ENCODE data around the gene CD2AP. TPM values are rescaled to one million over a fixed set of nuclear protein-coding genes. Genes with fewer than 3 reads are reported as not detected.

CD2AP gene
- total RNA-seq, 1 experiment from 2014 or later: 41.8 TPM

- Histone ChIP-seq H3K4me3 (ENCODE audit: low read depth in 2 of 2, low read length in 2 of 2) (no peak overlapping the region), H3K27me3 (ENCODE audit: control insufficient read depth, insufficient read depth, low read length) (no peaks in the 10 kb centered on the region), H3K27ac (ENCODE audit: low read length) (no peak overlapping the region), H3K9me3 (ENCODE audit: control insufficient read depth, insufficient read depth, low read depth, low read length) (no peaks in the 10 kb centered on the region), H3K4me1 (ENCODE audit: control insufficient read depth, insufficient read depth, low read length) (no peaks in the 10 kb centered on the region), H3K36me3 (ENCODE audit: control insufficient read depth, insufficient read depth, low read length) (no peaks in the 10 kb centered on the region)
- ATAC-seq: no peak
- BruUV-seq (replicated peaks): no TSS peak
- intact Hi-C loops (cut with micrococcal nuclease; ENCODE audit: unreplicated experiment): no loop called here
- TF ChIP-seq REST (IDR thresholded peaks at IDR 0.05; ENCODE audit: insufficient read depth in 1 of 2, low read depth in 2 of 2, low read length in 1 of 2) (no peak), TCF7L2 (IDR thresholded peaks at IDR 0.05; ENCODE audit: low read depth, low read length) (no peak), POLR2AphosphoS5 (IDR thresholded peaks at IDR 0.05; ENCODE audit: low read depth, low read length) (no peak), CTCF (IDR thresholded peaks at IDR 0.05) (no peak), SIN3A (IDR thresholded peaks at IDR 0.05; ENCODE audit: borderline replicate concordance, insufficient read depth, low read depth, low read length) (no peak)
- POLR2A ChIA-PET: no interaction called here
- CTCF ChIA-PET: interaction anchor here (1.1 kb wide), 1 partner anchor 19 kb away, joined by 4 read pairs; no protein-coding TSS in a partner anchor
- no peak for DNase-seq (ENCODE audit: low read depth, low spot score)
- in situ Hi-C loops (cut with HindIII; ENCODE audit: low pct_unique_long_range_greater_than_20kb, low sequenced_read_pairs): no loop called here
Observed at GRCh38 chr6:47650553-47651432, 173.2 kb downstream of the CD2AP start.

- Histone ChIP-seq H3K4me1 (ENCODE audit: control insufficient read depth, insufficient read depth, low read length) (no peaks in the 10 kb centered on the region), H3K9me3 (ENCODE audit: control insufficient read depth, insufficient read depth, low read depth, low read length) (no peaks in the 10 kb centered on the region), H3K36me3 (ENCODE audit: control insufficient read depth, insufficient read depth, low read length) (no peaks in the 10 kb centered on the region), H3K27me3 (ENCODE audit: control insufficient read depth, insufficient read depth, low read length) (no peaks in the 10 kb centered on the region), H3K4me3 (ENCODE audit: low read depth in 2 of 2, low read length in 2 of 2) (no peak overlapping the region), H3K27ac (ENCODE audit: low read length) (no peak overlapping the region)
- intact Hi-C loops (cut with micrococcal nuclease; ENCODE audit: unreplicated experiment) (no loop called here), in situ Hi-C loops (cut with HindIII; ENCODE audit: low pct_unique_long_range_greater_than_20kb, low sequenced_read_pairs) (no loop called here)
- TF ChIP-seq CTCF (IDR thresholded peaks at IDR 0.05): no peak
- POLR2A ChIA-PET: no interaction called here
- BruUV-seq (replicated peaks): no TSS peak
- no peak for DNase-seq (ENCODE audit: low read depth, low spot score)
- CTCF ChIA-PET: no interaction called here
- no peak for ATAC-seq
Observed at GRCh38 chr6:47651505-47651944, 173.9 kb downstream of the CD2AP start.

Measured in Panc1 (cell line).